Stimulated activated naive B cell treated with anti-CD40 and anti-IgM and Interleukin-4, amounts not matched to agents 10 μg/mL and 1 μg/mL and 100 μg/mL, for 72 hours (primary cell): ENCODE data around the gene WDR27.

Experiments used
- ATAC-seq, 2 donors: fragments of 150-1000 bp; cut with Tn5 transposase; replicated peaks; 2 replicates each; pipeline ENCODE4 v1.10.0; 2021; ENCODE audit warnings: moderate library complexity in 1 of 2
- DNase-seq: peaks from one replicate; pipeline ENCODE4 v3.0.0; 2021
- H3K27ac Mint-ChIP-seq: one replicate; pipeline ENCODE4 v1.8.0; 2022; ENCODE audit warnings: mild to moderate bottlenecking, mixed read lengths
- H3K27me3 Mint-ChIP-seq, 2 donors: one replicate each; pipeline ENCODE4 v1.8.0; 2022; ENCODE audit warnings: mixed read lengths in 2 of 2
- H3K36me3 Mint-ChIP-seq, 2 donors: one replicate each; pipeline ENCODE4 v1.8.0; 2022; ENCODE audit warnings: mixed read lengths in 2 of 2, mild to moderate bottlenecking in 1 of 2
- H3K4me1 Mint-ChIP-seq, 2 donors: one replicate each; pipeline ENCODE4 v1.8.0; 2022; ENCODE audit warnings: mixed read lengths in 2 of 2, mild to moderate bottlenecking in 1 of 2
- H3K4me3 Mint-ChIP-seq, 2 donors: one replicate each; pipeline ENCODE4 v1.8.0; 2022; ENCODE audit warnings: mild to moderate bottlenecking in 2 of 2, mixed read lengths in 2 of 2, moderate library complexity in 1 of 2
- H3K9me3 Mint-ChIP-seq, 2 donors: one replicate each; pipeline ENCODE4 v1.8.0; 2022; ENCODE audit warnings: mixed read lengths in 2 of 2, mild to moderate bottlenecking in 1 of 2

WDR27 gene

GRCh38 chr6:169701954-169702839 is at the start of gene WDR27, which contains the start of gene C6orf120:
Gene WDR27, minus strand, starts transcription at chr6:169702029. Its CDS starts 13,024 bp downstream, at chr6:169689005.
Gene C6orf120, plus strand, starts transcription at chr6:169702126. Its CDS starts 334 bp downstream, at chr6:169702460.
- peaks cover 18 to 57% of the 10 kb centered on the region in 2 donors for H3K4me1 Mint-ChIP-seq
- H3K9me3 Mint-ChIP-seq = no peaks in the 10 kb centered on the region

GRCh38 chr6:169746556-169746955 is 44.7 kb upstream of the WDR27 start:
- H3K36me3 Mint-ChIP-seq = peaks cover 7 to 23% of the 10 kb centered on the region in 2 donors
- no peak overlapping the region for H3K4me3 Mint-ChIP-seq
- H3K27me3 Mint-ChIP-seq = no peaks in the 10 kb centered on the region
- peaks cover 0 to 5% of the 10 kb centered on the region in 2 donors for H3K9me3 Mint-ChIP-seq
- DNase-seq (no peak), ATAC-seq (no peak)
- H3K27ac Mint-ChIP-seq = no peak overlapping the region
- H3K4me1 Mint-ChIP-seq = peaks cover 5 to 20% of the 10 kb centered on the region in 2 donors

More at GRCh38 chr6:169701954-169702839, at the start of gene WDR27, which contains the start of gene C6orf120:
- peak; percentile 94 to 95 for ATAC-seq
- peak; percentile 98 for DNase-seq
- Mint-ChIP-seq H3K4me3 (peak within 1 kb of the TSS; percentile 94 to 95), H3K27ac (peak within 1 kb of the TSS; percentile 97), H3K36me3 (peaks cover 21 to 36% of the 10 kb centered on the region in 2 donors), H3K27me3 (no peaks in the 10 kb centered on the region)

GRCh38 chr6:169745405-169745804 is 43.6 kb upstream of the WDR27 start:
- Mint-ChIP-seq H3K4me3 (no peak overlapping the region), H3K9me3 (peaks cover 0 to 5% of the 10 kb centered on the region in 2 donors), H3K4me1 (peaks cover 4 to 11% of the 10 kb centered on the region in 2 donors), H3K27me3 (no peaks in the 10 kb centered on the region), H3K27ac (no peak overlapping the region), H3K36me3 (peaks cover 7 to 19% of the 10 kb centered on the region in 2 donors)
- DNase-seq (no peak), ATAC-seq (no peak)

GRCh38 chr6:169741344-169741743 is 39.5 kb upstream of the WDR27 start:
- H3K27ac Mint-ChIP-seq = no peak overlapping the region
- DNase-seq (no peak), ATAC-seq (no peak)
- no peaks in the 10 kb centered on the region for H3K9me3 Mint-ChIP-seq
- peaks cover 5 to 14% of the 10 kb centered on the region in 2 donors for H3K27me3 Mint-ChIP-seq
- no peaks in the 10 kb centered on the region for H3K36me3 Mint-ChIP-seq
- no peak overlapping the region for H3K4me3 Mint-ChIP-seq
- peaks cover 0 to 5% of the 10 kb centered on the region in 2 donors for H3K4me1 Mint-ChIP-seq

GRCh38 chr6:169738976-169739529 is 37.2 kb upstream of the WDR27 start:
- Mint-ChIP-seq H3K27me3 (peaks cover 10 to 37% of the 10 kb centered on the region in 2 donors), H3K4me3 (no peak overlapping the region), H3K27ac (no peak overlapping the region)

GRCh38 chr6:169738204-169738975 is 36.6 kb upstream of the WDR27 start:
- no peaks in the 10 kb centered on the region for H3K9me3 Mint-ChIP-seq
- ATAC-seq = peak in 1 of 2 donors; percentile 29
- no peaks in the 10 kb centered on the region for H3K36me3 Mint-ChIP-seq
- no peak for DNase-seq
- peaks cover 0 to 5% of the 10 kb centered on the region in 2 donors for H3K4me1 Mint-ChIP-seq
- H3K4me3 Mint-ChIP-seq = no peak overlapping the region
- no peak overlapping the region for H3K27ac Mint-ChIP-seq
- H3K27me3 Mint-ChIP-seq = peaks cover 10 to 37% of the 10 kb centered on the region in 2 donors

More at GRCh38 chr6:169738976-169739529, 37.2 kb upstream of the WDR27 start:
- ATAC-seq = no peak
- DNase-seq = no peak
- Mint-ChIP-seq H3K4me1 (peaks cover 0 to 5% of the 10 kb centered on the region in 2 donors), H3K9me3 (no peaks in the 10 kb centered on the region), H3K36me3 (no peaks in the 10 kb centered on the region)

- no peak overlapping the region for H3K4me3 Mint-ChIP-seq
- peaks cover 0 to 3% of the 10 kb centered on the region in 2 donors for H3K36me3 Mint-ChIP-seq
- peaks cover 0 to 10% of the 10 kb centered on the region in 2 donors for H3K27me3 Mint-ChIP-seq
- ATAC-seq (no peak), DNase-seq (no peak)
- H3K4me1 Mint-ChIP-seq = peaks cover 0 to 5% of the 10 kb centered on the region in 2 donors
- H3K27ac Mint-ChIP-seq = no peak overlapping the region
- no peaks in the 10 kb centered on the region for H3K9me3 Mint-ChIP-seq
Measured at GRCh38 chr6:169729961-169730360, 28.1 kb upstream of the WDR27 start.

- DNase-seq (no peak), ATAC-seq (no peak)
- Mint-ChIP-seq H3K4me3 (no peak overlapping the region), H3K9me3 (no peaks in the 10 kb centered on the region), H3K36me3 (peaks cover 0 to 3% of the 10 kb centered on the region in 2 donors), H3K27ac (no peak overlapping the region), H3K27me3 (no peaks in the 10 kb centered on the region), H3K4me1 (peaks cover 10 to 11% of the 10 kb centered on the region in 2 donors)
Measured at GRCh38 chr6:169726963-169727362, 25.1 kb upstream of the WDR27 start.

- Mint-ChIP-seq H3K36me3 (peaks cover 0 to 3% of the 10 kb centered on the region in 2 donors), H3K9me3 (no peaks in the 10 kb centered on the region), H3K27ac (no peak overlapping the region), H3K27me3 (no peaks in the 10 kb centered on the region), H3K4me1 (peaks cover 10 to 13% of the 10 kb centered on the region in 2 donors), H3K4me3 (peak overlapping the region; percentile 57 to 82)
- ATAC-seq (no peak), DNase-seq (no peak)
Measured at GRCh38 chr6:169726049-169726400, 24.2 kb upstream of the WDR27 start.

GRCh38 chr6:169725125-169726048 is 23.6 kb upstream of the WDR27 start:
- Mint-ChIP-seq H3K27ac (peak overlapping the region; percentile 80), H3K36me3 (peaks cover 0 to 5% of the 10 kb centered on the region in 2 donors), H3K4me1 (peaks cover 10 to 14% of the 10 kb centered on the region in 2 donors), H3K4me3 (peak overlapping the region; percentile 57 to 82), H3K27me3 (no peaks in the 10 kb centered on the region), H3K9me3 (no peaks in the 10 kb centered on the region)
- DNase-seq (no peak), ATAC-seq (peak; percentile 27 to 32)

- Mint-ChIP-seq H3K27ac (peak within 1 kb of the TSS; percentile 87), H3K27me3 (no peaks in the 10 kb centered on the region), H3K36me3 (peaks cover 0 to 9% of the 10 kb centered on the region in 2 donors), H3K4me3 (peak within 1 kb of the TSS; percentile 91 to 92), H3K9me3 (no peaks in the 10 kb centered on the region), H3K4me1 (peaks cover 10 to 16% of the 10 kb centered on the region in 2 donors)
- ATAC-seq (peak; percentile 57 to 67), DNase-seq (peak; percentile 51)
Measured at GRCh38 chr6:169724494-169725124, 22.8 kb upstream of the WDR27 start, which contains the start of gene PHF10. Gene PHF10, minus strand, starts transcription at chr6:169724500. Its CDS starts 569 bp downstream, at chr6:169723931.

- Mint-ChIP-seq H3K36me3 (peaks cover 0 to 9% of the 10 kb centered on the region in 2 donors), H3K4me3 (peak overlapping the region; percentile 63 to 71), H3K9me3 (no peaks in the 10 kb centered on the region), H3K4me1 (peaks cover 10 to 16% of the 10 kb centered on the region in 2 donors), H3K27me3 (no peaks in the 10 kb centered on the region), H3K27ac (no peak overlapping the region)
- no peak for DNase-seq
- peak; percentile 51 to 54 for ATAC-seq
Measured at GRCh38 chr6:169723991-169724493, 22.2 kb upstream of the WDR27 start.
